ENCODE measurements around the gene SUCLG1.
"Not testable (repeated sequence)": the region's sequence is repeated elsewhere in the genome, so short reads cannot be mapped to it uniquely, and the experiment has no call there.

Gene SUCLG1

GRCh38 chr2:84459018-84459943, at the start of gene SUCLG1:
TSS of gene SUCLG1 (minus strand) at chr2:84459280. CDS start at chr2:84459269, 11 bp downstream.
- DNase-seq, result peak; percentile 90 to 92

- no peak for DNase-seq
Observed at GRCh38 chr2:84498150-84498799, 39.2 kb upstream of the SUCLG1 start.

GRCh38 chr2:84497285-84497684, 38.2 kb upstream of the SUCLG1 start:
- DNase-seq, result no peak

- DNase-seq, result no peak
Observed at GRCh38 chr2:84496386-84496785, 37.3 kb upstream of the SUCLG1 start.

GRCh38 chr2:84495539-84496146, 36.6 kb upstream of the SUCLG1 start:
- DNase-seq, result peak in 1 of 2 donors; percentile 50

- DNase-seq, result no peak
Observed at GRCh38 chr2:84494070-84494469, 35.0 kb upstream of the SUCLG1 start.

- no peak for DNase-seq
Observed at GRCh38 chr2:84493514-84493913, 34.4 kb upstream of the SUCLG1 start.

GRCh38 chr2:84492571-84492970, 33.5 kb upstream of the SUCLG1 start:
- DNase-seq, result no peak

GRCh38 chr2:84491741-84492140, 32.7 kb upstream of the SUCLG1 start:
- no peak for DNase-seq

GRCh38 chr2:84491256-84491655, 32.2 kb upstream of the SUCLG1 start:
- no peak for DNase-seq

- no peak for DNase-seq
Observed at GRCh38 chr2:84487298-84487996, 28.4 kb upstream of the SUCLG1 start.

GRCh38 chr2:84486441-84487115, 27.5 kb upstream of the SUCLG1 start:
- no peak for DNase-seq

- no peak for DNase-seq
Observed at GRCh38 chr2:84483320-84483719, 24.2 kb upstream of the SUCLG1 start.

GRCh38 chr2:84482603-84483002, 23.5 kb upstream of the SUCLG1 start:
- peak in 1 of 2 donors; percentile 9 for DNase-seq

GRCh38 chr2:84481702-84482101, 22.6 kb upstream of the SUCLG1 start:
- no peak for DNase-seq

GRCh38 chr2:84478867-84479266, 19.8 kb upstream of the SUCLG1 start:
- DNase-seq, result no peak

GRCh38 chr2:84477886-84478285, 18.8 kb upstream of the SUCLG1 start:
- DNase-seq, result no peak

GRCh38 chr2:84474176-84474575, 15.1 kb upstream of the SUCLG1 start:
- no peak for DNase-seq

GRCh38 chr2:84472856-84473565, 13.9 kb upstream of the SUCLG1 start:
- DNase-seq, result no peak

GRCh38 chr2:84472423-84472822, 13.3 kb upstream of the SUCLG1 start:
- DNase-seq, result not testable (repeated sequence)

- DNase-seq, result no peak
Observed at GRCh38 chr2:84467389-84467788, 8.3 kb upstream of the SUCLG1 start.

- no peak for DNase-seq
Observed at GRCh38 chr2:84461310-84461709, 2.2 kb upstream of the SUCLG1 start.
